Activated T-helper 1 cell treated with anti-CD3 and anti-CD28 coated beads, Interleukin-2, amount 50 U/mL, for 16 hours (primary cell): ENCODE results near the gene CIPC.
A peak's percentile ranks its signal among the peaks of the same experiment; 100 is the strongest.

Source experiments
- DNase-seq, 2 donors: peaks; one replicate each; pipeline ENCODE4 v3.0.0-alpha.2; 2020; ENCODE audit warnings: low read depth in 1 of 2, low spot score in 1 of 2

CIPC gene

DNA sequence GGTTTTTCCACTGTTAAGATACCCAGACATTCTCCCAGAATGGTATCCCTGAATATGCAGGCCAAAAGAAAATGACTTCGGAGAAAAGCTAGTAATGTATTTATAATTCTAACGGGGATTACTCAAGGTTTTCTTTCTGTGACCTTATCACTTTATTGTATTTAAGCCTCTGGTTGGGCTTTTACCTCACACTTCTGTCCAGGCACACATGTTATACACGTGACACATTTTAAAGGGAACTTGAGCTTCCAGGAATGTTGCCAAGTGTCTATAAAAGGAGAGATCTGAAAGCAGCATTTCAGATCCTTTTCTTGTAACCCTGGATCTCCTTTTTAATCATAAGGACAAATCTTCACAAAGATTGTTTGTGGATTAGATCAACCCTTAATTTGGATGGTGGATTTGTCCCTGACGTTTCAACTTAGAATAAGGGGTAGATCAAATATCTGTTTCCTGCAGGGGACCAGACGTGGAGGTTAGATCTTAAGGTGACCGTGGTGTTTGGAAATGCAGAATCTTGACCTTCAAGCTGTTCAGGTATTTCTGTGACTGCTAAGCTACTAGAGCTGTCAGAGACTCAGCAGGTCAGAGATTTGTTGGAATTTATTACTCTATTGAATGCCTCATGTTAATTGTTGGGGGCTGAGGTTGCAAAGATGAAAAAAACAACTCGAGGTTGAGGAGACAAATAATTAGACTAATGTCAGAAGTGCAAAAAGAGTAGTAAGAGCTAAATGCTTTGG lies 1.5 kb downstream of the CIPC start:
- no peak for DNase-seq

DNA sequence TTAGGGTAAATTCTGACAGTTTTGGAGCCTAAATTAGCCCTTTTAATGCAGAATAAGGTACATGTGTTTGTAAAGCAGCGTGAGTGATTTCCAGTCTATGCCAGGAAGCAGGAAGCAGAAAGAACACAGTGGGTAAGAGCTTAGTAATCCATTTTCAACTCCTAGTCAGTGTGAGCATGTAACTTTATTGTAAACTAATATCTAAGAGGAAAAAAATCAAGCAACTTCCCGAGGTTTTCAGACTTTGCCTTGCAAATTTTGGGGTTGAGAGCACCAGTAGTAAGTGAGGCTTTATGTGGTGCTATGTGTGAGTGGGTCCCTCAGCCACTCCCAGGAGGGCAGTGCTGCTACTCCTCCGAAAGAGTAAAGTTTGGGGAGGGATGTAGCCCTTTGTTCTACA lies 2.9 kb downstream of the CIPC start:
- no peak for DNase-seq

DNA sequence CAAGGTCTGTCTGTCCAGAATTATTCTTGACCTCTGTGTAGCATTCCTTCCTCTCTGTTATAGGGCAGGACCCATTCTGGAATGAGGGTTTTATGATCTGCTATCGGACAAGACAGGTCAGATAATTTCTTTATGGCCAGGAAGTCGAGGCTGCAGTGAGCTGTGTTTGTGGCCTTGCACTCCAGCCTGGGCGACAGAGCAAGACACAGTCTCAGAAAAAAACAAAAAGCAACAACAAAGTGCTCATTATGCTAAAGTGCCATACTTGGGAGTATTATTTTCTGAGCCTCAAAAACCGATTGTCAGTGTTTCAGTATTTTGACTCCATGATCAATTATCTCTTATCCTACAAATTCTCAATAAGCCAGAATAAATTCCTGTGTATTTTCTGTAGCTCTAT lies 4.1 kb downstream of the CIPC start:
- no peak for DNase-seq

DNA sequence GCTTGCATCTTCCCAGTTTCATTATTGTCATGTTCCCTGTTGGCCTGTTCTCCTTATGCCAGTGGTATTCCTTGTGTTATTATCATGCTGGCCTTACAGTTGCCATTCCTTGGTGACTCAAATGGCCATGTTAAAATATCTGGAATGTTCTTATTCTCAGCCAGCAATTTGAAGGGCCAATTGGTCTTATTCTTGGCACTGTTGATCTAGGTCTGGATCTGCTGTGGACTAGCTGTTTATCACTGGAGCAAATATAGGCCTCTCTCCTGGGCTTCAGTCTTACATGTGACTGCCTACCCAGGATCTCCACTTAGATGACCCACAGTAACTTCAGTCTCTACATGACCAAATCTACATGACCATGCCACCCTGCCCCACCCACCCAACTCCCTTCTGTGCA lies 5.4 kb downstream of the CIPC start:
- no peak for DNase-seq

DNA sequence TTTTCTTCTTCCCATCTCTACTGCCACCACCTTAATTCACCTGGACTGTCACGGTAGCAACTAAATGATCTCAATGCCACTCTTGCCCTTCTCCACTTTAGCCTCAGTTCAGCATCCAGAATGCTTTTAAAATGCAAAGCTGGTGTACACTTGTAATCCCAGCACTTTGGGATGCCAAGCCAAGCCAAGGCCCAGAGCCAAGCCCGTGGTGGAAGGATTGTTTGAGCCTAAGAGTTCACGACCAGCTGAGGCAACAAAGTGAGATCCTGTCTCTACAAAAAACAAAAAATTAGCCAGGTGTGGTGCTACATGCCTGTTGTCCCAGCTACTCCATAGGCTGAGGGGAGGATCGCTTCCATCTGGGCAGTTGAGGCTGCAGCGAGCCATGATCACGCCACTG lies 5.9 kb downstream of the CIPC start:
- DNase-seq, result no peak

DNA sequence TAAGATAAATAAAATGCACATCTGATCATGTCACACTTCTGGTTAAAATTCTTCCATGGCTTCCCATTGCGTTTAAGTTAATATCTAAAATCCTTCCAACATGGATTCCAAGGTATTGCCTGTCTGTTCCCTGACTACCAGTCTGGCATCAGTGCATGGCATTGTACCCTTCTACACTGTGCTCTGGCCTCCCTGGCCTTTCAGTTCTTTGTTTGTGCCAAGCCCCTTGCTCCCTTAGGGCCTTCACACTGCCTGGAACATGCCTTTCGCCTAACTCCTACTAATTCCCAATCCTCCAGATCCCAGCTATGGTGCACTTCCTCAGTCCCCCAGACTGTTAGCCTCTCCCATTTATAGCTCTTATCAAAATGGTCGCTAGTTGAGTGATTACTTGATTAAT lies 6.3 kb downstream of the CIPC start:
- DNase-seq, result no peak

DNA sequence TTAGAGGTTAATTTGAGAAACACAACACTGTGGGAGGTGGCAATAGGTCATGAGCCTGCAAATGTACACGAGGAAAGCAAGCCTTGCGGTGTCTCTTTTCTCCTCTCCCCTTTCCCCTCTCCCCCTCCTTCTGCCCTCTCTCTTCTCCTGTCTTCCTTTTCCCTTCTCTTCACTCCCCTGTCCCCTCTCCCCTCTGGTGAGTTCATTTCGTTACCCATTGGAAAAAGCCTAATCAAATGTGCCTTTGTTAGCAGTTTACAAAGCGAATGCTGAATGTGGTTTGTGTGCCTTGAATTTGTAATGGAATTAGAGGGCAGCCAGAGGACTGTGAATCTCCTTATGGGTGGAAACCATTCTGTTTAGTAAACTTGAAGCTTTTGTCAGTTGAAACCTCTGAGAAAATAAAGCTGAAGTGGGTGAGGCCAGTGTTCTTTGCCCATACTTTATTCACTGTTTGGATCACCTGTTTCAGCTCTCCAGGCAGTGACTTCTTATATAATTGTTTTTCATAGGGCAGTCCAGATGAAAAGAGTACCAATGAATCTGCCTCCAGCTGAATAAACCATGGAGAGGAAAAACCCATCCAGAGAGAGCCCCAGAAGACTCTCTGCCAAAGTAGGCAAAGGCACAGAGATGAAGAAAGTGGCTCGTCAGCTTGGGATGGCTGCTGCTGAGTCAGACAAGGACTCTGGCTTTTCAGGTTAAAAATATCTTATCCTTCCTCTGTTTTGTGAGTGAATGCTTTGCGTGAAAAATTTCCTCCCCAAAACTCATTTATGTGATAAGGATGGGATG lies 7.3 kb downstream of the CIPC start:
- DNase-seq, result no peak

DNA sequence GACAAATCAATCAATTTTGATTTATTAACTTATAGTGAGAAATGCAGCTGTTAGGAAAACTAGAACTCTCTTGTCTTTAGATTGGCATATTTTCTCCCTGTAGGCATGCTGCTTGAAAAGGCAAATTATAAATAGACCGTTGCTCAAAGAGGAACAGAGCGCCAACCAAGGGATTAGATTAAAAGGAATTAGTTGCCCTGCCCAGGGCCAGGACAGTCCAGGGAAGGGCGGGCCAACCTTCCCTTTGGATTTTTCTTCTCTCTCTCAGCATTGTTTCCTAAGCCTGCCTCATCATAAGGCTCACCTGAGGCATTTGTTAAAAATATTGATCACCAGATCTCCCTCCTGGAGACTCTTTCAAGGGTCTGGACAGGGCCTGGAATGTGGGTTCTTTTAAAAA lies 8.6 kb downstream of the CIPC start:
- no peak for DNase-seq

DNA sequence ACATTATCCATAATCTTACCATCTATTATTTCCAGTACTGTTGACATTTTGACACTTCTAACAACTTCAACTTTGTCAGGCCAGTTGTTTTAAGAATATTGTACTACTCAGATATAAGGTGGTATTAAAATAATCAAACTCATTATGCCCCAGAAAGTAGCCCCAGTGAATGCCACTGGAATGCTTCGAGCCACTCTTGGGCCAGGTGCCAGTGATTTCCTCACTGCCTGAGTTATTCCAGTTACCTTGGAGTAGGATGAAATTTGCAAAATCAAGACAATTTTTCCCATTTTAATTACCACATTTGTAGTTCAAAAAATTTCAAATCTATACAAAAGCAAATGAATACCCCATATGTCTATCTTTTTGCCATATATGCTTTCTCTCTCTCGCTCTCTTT lies 9.2 kb downstream of the CIPC start:
- DNase-seq, result no peak

DNA sequence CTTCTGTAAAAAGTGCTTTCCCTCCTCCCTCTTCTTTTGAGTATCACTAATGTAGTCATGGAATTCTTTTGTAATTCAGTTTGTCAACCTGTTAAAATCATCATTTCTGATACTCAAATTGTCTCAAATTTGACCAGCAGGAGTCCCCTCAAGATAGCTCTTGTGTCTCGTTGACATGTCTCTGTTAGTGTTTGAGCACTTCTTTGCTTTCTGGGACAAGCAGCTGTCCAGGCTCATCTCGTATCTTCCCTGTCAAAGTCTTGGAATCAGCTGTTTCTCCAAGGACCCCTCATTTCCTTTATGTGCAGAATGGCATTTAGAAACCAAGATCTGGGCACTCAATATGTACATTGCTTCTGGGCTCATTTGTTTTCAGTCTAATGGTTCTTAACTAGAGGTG lies 10.7 kb downstream of the CIPC start:
- DNase-seq, result no peak

DNA sequence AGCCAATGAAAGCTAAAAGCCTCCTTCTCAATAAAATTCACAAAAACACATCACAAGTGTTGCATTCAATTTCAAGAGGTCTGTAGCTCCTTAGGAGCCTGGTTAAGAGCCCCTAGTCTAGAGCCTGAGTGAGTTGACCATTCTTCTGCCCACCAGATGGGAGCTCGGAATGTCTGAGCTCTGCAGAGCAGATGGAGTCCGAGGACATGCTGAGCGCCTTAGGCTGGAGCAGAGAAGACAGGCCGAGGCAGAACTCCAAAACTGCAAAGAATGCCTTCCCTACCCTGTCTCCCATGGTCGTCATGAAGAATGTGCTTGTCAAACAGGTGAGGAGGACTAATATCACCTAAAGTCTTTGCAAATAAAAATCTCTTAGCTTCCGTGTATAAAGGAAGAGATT lies 11.6 kb downstream of the CIPC start:
- no peak for DNase-seq

DNA sequence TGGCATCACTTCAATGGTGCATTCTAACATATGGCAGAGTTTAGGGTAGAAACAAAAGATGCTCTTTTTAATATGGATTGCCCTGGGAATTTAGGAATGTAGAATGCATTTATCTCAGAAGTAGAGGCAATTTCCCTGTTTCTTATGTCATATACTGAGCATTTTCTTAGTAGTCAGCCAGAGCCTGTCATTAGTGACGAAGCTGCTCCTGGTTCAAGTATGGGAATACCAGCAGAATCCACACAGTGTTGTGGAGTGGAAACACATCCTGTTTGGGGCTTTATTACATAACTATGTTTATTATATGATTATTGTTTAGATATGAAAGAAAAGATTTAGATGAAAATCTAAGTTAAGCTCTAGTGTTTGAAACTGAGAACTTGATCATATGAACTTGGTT lies 12.2 kb downstream of the CIPC start:
- DNase-seq, result no peak

DNA sequence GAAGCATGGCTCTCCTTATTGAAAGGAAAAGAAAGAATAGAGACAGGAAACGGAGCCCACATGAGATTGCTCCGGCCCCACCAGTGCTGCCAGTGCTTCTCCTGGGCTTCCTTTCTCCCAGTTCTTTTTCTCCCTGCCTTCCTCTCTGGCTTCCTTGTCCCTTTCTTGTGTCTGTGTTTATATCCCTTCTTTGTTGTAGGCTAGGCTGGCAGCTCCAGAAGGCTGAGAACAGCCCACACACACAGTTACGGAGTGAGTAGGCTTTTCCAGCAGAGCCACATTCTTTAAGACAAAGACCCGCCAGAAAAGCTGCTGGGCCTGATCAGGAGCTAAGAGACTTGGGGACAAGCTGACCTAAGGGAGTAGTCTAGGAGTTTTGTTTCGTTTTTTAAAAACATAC lies 13.0 kb downstream of the CIPC start:
- no peak for DNase-seq

DNA sequence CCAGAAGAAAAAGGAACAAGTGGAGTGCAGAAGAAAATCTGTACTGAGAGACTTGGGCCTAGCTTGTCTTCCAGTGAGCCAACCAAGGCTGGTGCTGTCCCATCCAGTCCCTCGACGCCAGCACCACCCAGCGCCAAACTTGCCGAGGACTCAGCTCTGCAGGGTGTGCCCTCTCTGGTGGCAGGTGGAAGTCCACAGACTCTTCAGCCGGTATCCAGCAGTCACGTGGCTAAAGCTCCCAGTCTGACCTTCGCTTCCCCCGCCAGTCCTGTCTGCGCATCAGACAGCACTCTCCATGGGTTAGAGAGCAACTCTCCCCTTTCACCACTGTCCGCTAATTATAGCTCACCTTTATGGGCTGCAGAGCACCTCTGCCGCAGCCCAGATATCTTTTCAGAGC lies 15.6 kb downstream of the CIPC start:
- no peak for DNase-seq

DNA sequence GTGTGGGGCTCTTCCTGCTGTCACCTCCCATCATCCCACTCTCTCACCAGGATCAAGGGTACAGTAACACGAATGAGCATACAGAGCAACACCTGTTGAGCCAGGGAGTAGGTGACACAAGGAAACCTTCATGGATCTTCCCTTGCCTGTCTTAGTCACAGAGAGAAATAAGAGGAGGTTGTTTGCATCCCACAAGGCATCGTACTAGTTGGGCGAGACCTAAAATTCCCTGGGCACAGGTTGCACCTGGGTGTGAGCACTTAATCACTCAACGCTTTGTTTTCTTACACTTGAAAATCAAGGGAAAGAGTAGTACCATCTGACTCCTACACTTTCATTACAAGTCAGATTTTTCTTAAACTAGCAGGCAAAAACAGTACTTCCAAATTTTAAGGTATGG lies 16.6 kb downstream of the CIPC start:
- DNase-seq, result no peak

DNA sequence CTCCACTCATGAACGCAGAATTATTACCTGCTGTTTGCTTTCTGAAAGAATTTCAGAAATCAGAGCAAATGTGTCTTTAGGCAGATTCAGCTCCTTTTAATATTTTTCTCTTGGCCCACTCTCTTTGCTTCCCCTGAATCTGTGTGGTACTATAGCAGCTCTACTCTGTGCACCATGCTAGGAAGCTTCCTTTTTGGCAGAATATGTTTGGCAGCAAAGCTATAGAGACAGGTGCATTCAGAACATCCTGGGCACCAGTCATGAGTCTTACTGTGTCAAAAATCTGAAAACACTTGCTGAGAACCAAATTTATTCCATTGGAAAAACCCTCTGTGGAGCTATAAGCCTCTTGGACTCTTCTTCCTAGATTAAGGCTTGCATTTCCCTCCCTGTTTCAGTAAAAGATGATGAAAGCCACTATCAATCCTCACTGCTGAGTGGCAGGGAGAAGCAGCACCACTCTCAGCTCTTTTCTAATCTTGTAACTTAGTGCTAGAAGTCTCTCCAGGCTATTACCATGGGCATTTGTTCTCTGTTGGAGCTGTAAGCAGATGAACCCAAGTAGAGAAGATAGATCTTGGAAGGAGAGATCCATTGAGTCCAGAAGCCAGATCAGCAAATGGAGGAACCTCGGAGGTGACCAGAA lies 18.2 kb downstream of the CIPC start:
- DNase-seq, result no peak

DNA sequence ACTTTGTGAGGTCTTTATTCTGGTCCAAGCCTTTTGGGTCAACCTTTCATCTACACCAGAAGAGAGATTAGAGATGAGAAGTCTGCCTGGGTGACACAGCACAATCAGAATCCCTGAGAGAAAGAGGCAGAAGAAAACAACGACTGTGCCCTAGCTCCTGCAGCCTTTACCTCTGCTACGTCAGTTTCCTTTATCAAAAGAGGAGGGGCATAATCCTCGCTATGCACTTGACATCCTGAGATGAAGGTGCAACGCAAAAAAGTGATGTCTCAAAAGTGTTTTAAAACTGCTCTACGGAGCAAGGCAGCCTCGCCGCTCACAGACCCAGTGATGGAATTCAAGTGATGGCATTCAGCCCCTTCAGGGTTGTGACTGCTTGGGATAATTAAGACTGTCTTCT lies 21.8 kb downstream of the CIPC start:
- no peak for DNase-seq

DNA sequence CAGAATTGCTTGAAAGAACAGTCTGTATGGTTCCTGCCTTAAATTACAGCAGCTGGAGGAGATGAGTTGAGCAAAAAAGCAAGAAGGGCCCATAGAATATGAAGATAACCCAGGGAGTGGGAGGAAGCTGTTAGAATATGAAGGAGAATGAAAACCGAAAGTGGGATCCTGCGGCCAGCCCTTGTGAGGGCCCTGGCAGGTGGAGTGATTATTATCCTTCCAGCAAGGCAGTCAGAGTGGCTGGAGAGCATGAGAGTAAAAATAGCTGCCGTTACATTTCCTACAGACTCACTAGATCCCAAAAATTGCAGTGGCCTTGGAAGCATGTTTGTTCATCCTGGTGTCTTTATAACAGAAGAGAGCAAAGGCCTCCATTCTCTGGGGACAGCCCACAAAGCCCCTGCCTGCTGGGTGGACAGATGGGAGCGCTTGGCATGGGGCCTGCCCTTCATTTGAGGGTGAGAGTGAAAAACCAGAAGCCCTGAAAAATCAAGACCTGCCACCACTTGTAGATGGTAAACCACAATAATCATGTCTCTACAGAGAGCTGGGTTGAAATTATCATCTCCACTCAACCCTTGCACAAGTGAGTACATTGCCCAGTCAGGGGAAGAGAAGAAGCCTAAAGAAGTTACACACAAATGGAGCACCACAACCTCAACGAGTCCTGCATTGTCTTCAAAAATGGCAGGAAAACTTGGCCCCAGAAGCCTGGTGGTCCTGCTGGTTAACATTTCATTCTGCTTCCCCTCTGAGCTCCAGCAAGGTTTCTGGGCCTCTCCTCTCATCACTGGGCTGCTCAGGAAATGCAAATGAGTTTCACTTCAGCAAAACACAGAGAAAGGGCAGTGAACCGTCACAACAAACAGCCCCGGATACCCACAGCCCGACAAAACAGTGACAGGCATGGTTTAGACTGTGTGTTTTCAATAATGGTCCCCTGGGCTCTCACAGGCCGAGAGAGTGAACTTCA lies 23.0 kb downstream of the CIPC start:
- DNase-seq, result peak in 1 of 2 donors; percentile 29

DNA sequence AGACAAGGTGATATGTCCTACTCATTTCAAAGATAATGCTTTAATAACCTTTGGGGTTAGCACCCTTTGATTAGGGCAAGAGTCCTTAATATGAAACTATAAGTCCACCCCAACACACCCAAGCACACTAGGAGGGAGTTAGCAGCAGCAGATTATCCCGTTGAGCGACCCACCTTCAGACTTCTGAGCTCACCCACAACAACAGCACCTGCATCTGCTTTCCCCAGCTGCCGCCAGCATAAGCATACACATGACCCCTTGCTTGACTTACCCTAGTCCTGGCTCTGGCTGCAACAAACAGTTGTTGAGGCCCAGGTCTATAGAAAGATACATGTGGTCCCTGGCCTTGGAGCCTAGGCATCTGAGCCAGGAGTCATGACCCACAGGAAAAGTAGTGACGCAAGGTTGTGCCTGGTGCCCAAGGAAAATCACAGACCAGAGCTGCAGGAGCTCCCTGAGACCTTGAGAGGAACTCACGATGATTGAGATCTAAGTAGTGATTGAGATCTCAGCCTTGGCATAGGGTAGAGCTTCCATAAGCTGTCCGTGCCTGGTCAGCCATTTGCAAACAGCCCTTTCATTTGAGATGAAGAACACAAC lies 24.6 kb downstream of the CIPC start:
- DNase-seq, result no peak

DNA sequence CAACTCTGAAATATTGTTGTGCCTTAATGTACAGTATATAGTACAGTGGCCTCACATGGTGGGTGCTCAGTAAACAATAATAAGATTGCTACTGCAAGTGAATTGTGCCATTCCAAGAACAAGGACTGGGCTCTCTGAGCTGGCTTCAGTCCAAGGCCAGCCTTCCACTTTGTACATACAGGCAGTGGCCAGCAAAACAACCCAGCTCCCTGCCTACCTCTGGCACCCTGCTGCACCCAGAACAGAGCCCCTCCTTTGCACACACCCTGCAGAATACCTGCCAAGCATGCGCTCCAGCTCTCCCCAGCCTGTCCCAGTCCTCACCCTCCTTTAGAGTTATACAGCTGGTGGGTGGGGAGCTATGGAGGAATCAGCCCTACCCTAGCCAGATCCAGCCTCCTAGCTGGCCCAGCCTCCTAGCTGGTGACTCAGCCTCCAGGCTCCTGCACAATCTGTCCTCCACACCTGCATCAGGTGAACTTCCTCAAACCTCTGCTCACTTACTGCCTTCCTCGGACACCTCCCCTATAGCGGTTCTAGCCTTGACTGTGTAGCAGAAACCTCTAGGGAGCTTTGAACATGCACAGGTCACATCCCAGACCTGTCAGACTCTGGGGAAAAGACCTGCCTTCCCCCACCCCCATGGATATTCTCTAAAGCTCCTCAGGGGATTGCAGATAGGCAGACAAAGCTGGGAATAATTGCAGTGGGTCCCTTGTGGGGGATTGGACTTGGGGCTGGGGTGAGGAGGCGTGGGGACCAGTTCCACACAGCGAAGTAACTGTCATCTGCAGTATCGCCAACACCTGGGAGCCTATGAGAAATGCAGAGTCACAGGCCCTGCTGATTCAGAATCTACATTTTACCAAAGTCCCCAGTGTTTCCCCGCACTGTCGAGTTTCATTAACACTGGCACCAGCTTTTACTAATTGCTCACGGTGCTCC lies 25.6 kb downstream of the CIPC start:
- no peak for DNase-seq
